Liver (tissue), 9 donors: ENCODE measurements around the gene RPS6KB1. TPM values are rescaled to one million over a fixed set of nuclear protein-coding genes. Genes with fewer than 3 reads are reported as not detected.

Experiments
- DNase-seq: peaks from one replicate; pipeline ENCODE4 v3.0.0-alpha.2; 2017; ENCODE audit warnings: low spot score
- H3K27ac ChIP-seq, 2 donors: one replicate each; pipeline ENCODE4 v1.7.0; 2013; ENCODE audit warnings: inconsistent platforms in 2 of 2, low read length in 2 of 2, control low read depth in 1 of 2, low read depth in 1 of 2, mild to moderate bottlenecking in 1 of 2
- H3K27me3 ChIP-seq, 4 donors: one replicate each; pipeline versions ENCODE4 v1.6.1 to v1.7.0; 2013; ENCODE audit warnings: low read length in 3 of 4, inconsistent platforms in 1 of 4, mild to moderate bottlenecking in 1 of 4, moderate library complexity in 1 of 4; ENCODE audit not compliant: control insufficient read depth in 4 of 4, insufficient read depth in 4 of 4
- H3K36me3 ChIP-seq, 4 donors: one replicate each; pipeline versions ENCODE4 v1.6.1 to v1.7.0; 2013; ENCODE audit warnings: low read length in 3 of 4, mild to moderate bottlenecking in 3 of 4, low read depth in 1 of 4, moderate library complexity in 1 of 4; ENCODE audit not compliant: control insufficient read depth in 4 of 4, insufficient read depth in 3 of 4
- H3K4me1 ChIP-seq, 4 donors: one replicate each; pipeline versions ENCODE4 v1.6.1 to v1.7.0; 2013; ENCODE audit warnings: low read length in 3 of 4, mild to moderate bottlenecking in 3 of 4, moderate library complexity in 1 of 4; ENCODE audit not compliant: control insufficient read depth in 4 of 4, insufficient read depth in 4 of 4
- H3K4me3 ChIP-seq, 3 donors: one replicate each; pipeline versions ENCODE4 v1.6.1 to v1.7.0; 2013; ENCODE audit warnings: low read length in 3 of 3, control low read depth in 1 of 3, low read depth in 1 of 3, mild to moderate bottlenecking in 1 of 3
- H3K9ac ChIP-seq, 2 donors: one replicate each; pipeline ENCODE4 v1.7.0; 2013; ENCODE audit warnings: low read length in 2 of 2, mild to moderate bottlenecking in 2 of 2, moderate library complexity in 2 of 2, control low read depth in 1 of 2, low read depth in 1 of 2
- H3K9me3 ChIP-seq, 4 donors: one replicate each; pipeline versions ENCODE4 v1.6.1 to v1.7.0; 2013; ENCODE audit warnings: low read length in 3 of 4; ENCODE audit not compliant: control insufficient read depth in 4 of 4
- EGR1 ChIP-seq, 2 donors: IDR thresholded peaks; 2 replicates each; pipeline ENCODE4 v1.6.1; 2016 to 2018; ENCODE audit warnings: antibody characterized with exemption in 2 of 2, low read depth in 2 of 2
- FOXA1 ChIP-seq: IDR thresholded peaks from 2 replicates; pipeline ENCODE4 v1.6.1; 2016; ENCODE audit warnings: antibody characterized with exemption
- HNF4A ChIP-seq, 2 donors: conservative IDR thresholded peaks; 2 replicates each; pipeline ENCODE4 v1.6.1; 2016; ENCODE audit warnings: antibody characterized with exemption in 2 of 2, mild to moderate bottlenecking in 2 of 2
- HNF4G ChIP-seq: IDR thresholded peaks from 2 replicates; pipeline ENCODE4 v1.6.1; 2016; ENCODE audit warnings: antibody characterized with exemption
- JUND ChIP-seq, 2 donors: IDR thresholded peaks; 2 replicates each; pipeline ENCODE4 v1.6.1; 2016; ENCODE audit warnings: antibody characterized with exemption in 2 of 2
- MAX ChIP-seq: IDR thresholded peaks from 2 replicates; pipeline ENCODE4 v1.6.1; 2016; ENCODE audit warnings: antibody characterized with exemption
- NR2F2 ChIP-seq: IDR thresholded peaks from 2 replicates; pipeline ENCODE4 v1.6.1; 2016; ENCODE audit warnings: antibody characterized with exemption
- RAD21 ChIP-seq, 2 donors: IDR thresholded peaks; 2 replicates each; pipeline ENCODE4 v1.6.1; 2016; ENCODE audit warnings: antibody characterized with exemption in 2 of 2, mild to moderate bottlenecking in 2 of 2
- SP1 ChIP-seq: IDR thresholded peaks from 2 replicates; pipeline ENCODE4 v1.6.1; 2018; ENCODE audit warnings: antibody characterized with exemption, mild to moderate bottlenecking
- TAF1 ChIP-seq: conservative IDR thresholded peaks from 2 replicates; pipeline ENCODE4 v1.6.1; 2016; ENCODE audit warnings: antibody characterized with exemption, mild to moderate bottlenecking
- YY1 ChIP-seq: IDR thresholded peaks from 2 replicates; pipeline ENCODE4 v1.6.1; 2016; ENCODE audit warnings: antibody characterized with exemption, mild to moderate bottlenecking
- ZBTB33 ChIP-seq: IDR thresholded peaks from 2 replicates; pipeline ENCODE4 v1.6.1; 2016; ENCODE audit warnings: antibody characterized with exemption
- WGBS: extraction: QIAGEN DNeasy Blood & Tissue Kit; methylation state at CpG from one replicate; pipeline ENCODE4 v1.1.7; 2013; 5-methylcytosine and 5-hydroxymethylcytosine counted together
- polyA plus RNA-seq, 2 donors: library from polyadenylated mRNA; stranded (reverse) in 1 of 2; unstranded in 1 of 2; fragments of 200-250 nt in 1 of 2; fragments of >200 nt in 1 of 2; fragmentation: Nextera tagmentation in 1 of 2; extraction: Ambion mirVana in 1 of 2; gene quantifications; one replicate each; pipeline versions ENCODE4 v1.2.1 to v1.2.3, GENCODE V29; 2013 to 2015
- total RNA-seq, 2 donors: library from RNA; depleted of rRNA; stranded (reverse); fragments of >200 nt; gene quantifications; one replicate each; pipeline ENCODE4 v1.2.3, GENCODE V29; 2014
- donor health status: healthy.
- donor health status: healthy.
- donor health status: healthy.
- donor health status: healthy.
- donor health status: healthy.

RPS6KB1 gene
- total and polyA plus RNA-seq, 4 donors, result 5.6 to 22.1 (median 15.3) TPM

- Histone ChIP-seq H3K4me3 (no peak overlapping the region), H3K27me3 (no peaks in the 10 kb centered on the region), H3K9ac (no peak overlapping the region), H3K9me3 (no peaks in the 10 kb centered on the region), H3K4me1 (no peaks in the 10 kb centered on the region), H3K36me3 (peaks cover 4 to 27% (median 14%) of the 10 kb centered on the region in 4 donors), H3K27ac (no peak overlapping the region)
- no peak for TF ChIP-seq NR2F2
- no peak for TF ChIP-seq ZBTB33
- TF ChIP-seq SP1, result no peak
- no peak for TF ChIP-seq RAD21 (IDR thresholded peaks at IDR 0.05)
- TF ChIP-seq HNF4G, result no peak
- TF ChIP-seq JUND (IDR thresholded peaks at IDR 0.05), result no peak
- no peak for TF ChIP-seq MAX
- no peak for TF ChIP-seq FOXA1
- TF ChIP-seq EGR1 (IDR thresholded peaks at IDR 0.05; ENCODE audit: low read depth in 2 of 2), result no peak
- TF ChIP-seq TAF1, result no peak
- TF ChIP-seq HNF4A (conservative IDR thresholded peaks at IDR 0.05), result no peak
- 92% methylated on average over 5 of the region's 5 CpGs for WGBS
- no peak for DNase-seq
Observed at GRCh38 chr17:59877965-59878364, 15.0 kb upstream of the RPS6KB1 start.

- no peak overlapping the region for H3K4me3 ChIP-seq
- H3K9me3 ChIP-seq, result no peaks in the 10 kb centered on the region
- H3K36me3 ChIP-seq, result peaks cover 4 to 29% (median 14%) of the 10 kb centered on the region in 4 donors
- H3K4me1 ChIP-seq, result no peaks in the 10 kb centered on the region
- no peak overlapping the region for H3K9ac ChIP-seq
- H3K27ac ChIP-seq, result no peak overlapping the region
- no peak for TF ChIP-seq HNF4G
- TF ChIP-seq MAX, result no peak
- no peak for TF ChIP-seq ZBTB33
- TF ChIP-seq NR2F2, result no peak
- no peak for TF ChIP-seq YY1
- 95% methylated on average over 3 of the region's 3 CpGs for whole genome bisulfite sequencing
- H3K27me3 ChIP-seq, result no peaks in the 10 kb centered on the region
- DNase-seq, result no peak
Observed at GRCh38 chr17:59878624-59879023, 14.3 kb upstream of the RPS6KB1 start.

GRCh38 chr17:59884861-59885260, 8.1 kb upstream of the RPS6KB1 start:
- Histone ChIP-seq H3K4me1 (no peaks in the 10 kb centered on the region), H3K27ac (no peak overlapping the region), H3K27me3 (no peaks in the 10 kb centered on the region), H3K9me3 (no peaks in the 10 kb centered on the region), H3K36me3 (peaks cover 7 to 26% (median 18%) of the 10 kb centered on the region in 4 donors), H3K4me3 (no peak overlapping the region), H3K9ac (no peak overlapping the region)
- TF ChIP-seq HNF4A (conservative IDR thresholded peaks at IDR 0.05), result no peak
- no peak for DNase-seq
- 98% methylated on average over 9 of the region's 9 CpGs for WGBS
